H1 (cell line): Measurements from ENCODE around the gene TARS2. TPM values are rescaled to one million over a fixed set of nuclear protein-coding genes. Genes with fewer than 3 reads are reported as not detected.

Experiments
- CTCF ChIA-PET: fragments of 300-600 bp; sonication (Branson Sonifier 250); formaldehyde crosslinking; loops from one replicate; lab custom pipeline; 2021; ENCODE audit not compliant: partially characterized antibody; lab: Charles Lee
- POLR2A ChIA-PET: fragments of 300-600 bp; sonication (Branson Sonifier 250); formaldehyde crosslinking; loops from one replicate; lab custom pipeline; 2021; ENCODE audit warnings: inconsistent platforms; ENCODE audit not compliant: partially characterized antibody; lab: Charles Lee
- DNase-seq, 2 experiments: peaks; one replicate each; pipeline versions ENCODE4 v3.0.0 to v3.0.0-alpha.2; 2010 to 2022; ENCODE audit warnings: low spot score in 2 of 2, low read depth in 1 of 2, mixed read lengths in 1 of 2
- FAIRE-seq: peaks from 2 replicates; lab custom pipeline; 2011; peaks lifted over from hg19 to GRCh38; lab: Jason Lieb, UNC
- H2AFZ ChIP-seq: 2 replicates; pipeline ENCODE4 v1.8.1; 2012; ENCODE audit warnings: low read length, inconsistent platforms
- H2AK5ac ChIP-seq: 2 replicates; pipeline ENCODE4 v1.6.1; 2013; ENCODE audit warnings: low read depth, low read length
- H2BK120ac ChIP-seq: replicated peaks from 2 replicates; pipeline ENCODE3; 2013; ENCODE audit warnings: low read depth, low read length, inconsistent platforms
- H2BK12ac ChIP-seq: 2 replicates; pipeline ENCODE4 v1.6.1; 2013; ENCODE audit warnings: low read depth, low read length
- H2BK15ac ChIP-seq: 2 replicates; pipeline ENCODE4 v1.6.1; 2013; ENCODE audit warnings: low read length
- H2BK20ac ChIP-seq: 2 replicates; pipeline ENCODE4 v1.6.1; 2013; ENCODE audit warnings: low read length
- H2BK5ac ChIP-seq: 2 replicates; pipeline ENCODE4 v1.6.1; 2013; ENCODE audit warnings: low read depth, low read length
- H3K14ac ChIP-seq: 2 replicates; pipeline ENCODE4 v1.6.1; 2013; ENCODE audit warnings: inconsistent platforms; ENCODE audit not compliant: insufficient read length
- H3K18ac ChIP-seq: 2 replicates; pipeline ENCODE4 v1.6.1; 2013; ENCODE audit warnings: low read length; ENCODE audit errors: extremely low read depth
- H3K23ac ChIP-seq: 2 replicates; pipeline ENCODE4 v1.6.1; 2013; ENCODE audit warnings: inconsistent platforms; ENCODE audit not compliant: insufficient read length
- H3K23me2 ChIP-seq: 2 replicates; pipeline ENCODE4 v1.6.1; 2013; ENCODE audit warnings: low read depth, low read length
- H3K27ac ChIP-seq: 2 replicates; pipeline ENCODE4 v1.6.1; 2011; ENCODE audit warnings: low read depth, low read length, inconsistent platforms
- H3K27me3 ChIP-seq, 4 experiments: replicated peaks in 1 of 4; 1 replicate in 1 of 4; 2 replicates in 3 of 4; pipeline versions ENCODE4 v1.6.1 to v1.8.1; 2011 to 2013; ENCODE audit warnings: low read length in 3 of 4, mild to moderate bottlenecking in 3 of 4, inconsistent platforms in 2 of 4, mixed read lengths in 2 of 4, moderate library complexity in 1 of 4; ENCODE audit not compliant: control insufficient read depth in 3 of 4, insufficient read depth in 3 of 4; ENCODE audit errors: extremely low read depth in 1 of 4
- H3K36me3 ChIP-seq, 4 experiments: 2 replicates each; pipeline versions ENCODE4 v1.6.1 to v1.8.1; 2011 to 2013; ENCODE audit warnings: mild to moderate bottlenecking in 4 of 4, low read length in 3 of 4, moderate library complexity in 2 of 4, control low read depth in 1 of 4, inconsistent platforms in 1 of 4; ENCODE audit not compliant: insufficient read depth in 4 of 4, control insufficient read depth in 2 of 4
- H3K4ac ChIP-seq: replicated peaks from 2 replicates; pipeline ENCODE3; 2013; ENCODE audit warnings: low read length, low read depth, mixed read lengths, inconsistent platforms; ENCODE audit not compliant: insufficient read length
- H3K4me1 ChIP-seq, 4 experiments: replicated peaks in 1 of 4; 1 replicate in 1 of 4; 2 replicates in 3 of 4; pipeline versions ENCODE4 v1.6.1 to v1.8.1; 2011 to 2013; ENCODE audit warnings: low read length in 3 of 4, inconsistent platforms in 2 of 4, mixed read lengths in 1 of 4; ENCODE audit not compliant: insufficient read depth in 4 of 4, control insufficient read depth in 3 of 4
- H3K4me2 ChIP-seq, 2 experiments: 2 replicates each; pipeline versions ENCODE4 v1.6.1 to v1.8.1; 2011 to 2013; ENCODE audit warnings: low read depth in 2 of 2, low read length in 2 of 2, control low read depth in 1 of 2, inconsistent platforms in 1 of 2, mild to moderate bottlenecking in 1 of 2; ENCODE audit not compliant: insufficient read depth in 1 of 2
- H3K4me3 ChIP-seq, 4 experiments: fragments of 200-600, 300-600 bp in 1 of 4; sonication (generic), shearing (Covaris generic), sonication (Bioruptor Twin) in 1 of 4; 2 replicates each; pipeline versions ENCODE4 v1.5.1 to v1.8.1; 2011 to 2016; ENCODE audit warnings: low read length in 4 of 4, low read depth in 3 of 4, control low read depth in 2 of 4, inconsistent platforms in 2 of 4, mild to moderate bottlenecking in 2 of 4, mixed read lengths in 1 of 4, moderate library complexity in 1 of 4; ENCODE audit not compliant: insufficient read depth in 2 of 4; ENCODE audit errors: extremely low read depth in 1 of 4
- H3K56ac ChIP-seq: replicated peaks from 2 replicates; pipeline ENCODE3; 2013; ENCODE audit warnings: low read depth, mild to moderate bottlenecking, mixed read lengths, low read length, inconsistent platforms; ENCODE audit not compliant: insufficient read length
- H3K79me1 ChIP-seq: 2 replicates; pipeline ENCODE4 v1.6.1; 2013; ENCODE audit warnings: low read depth, low read length, control low read depth
- H3K79me2 ChIP-seq, 2 experiments: 2 replicates each; pipeline versions ENCODE4 v1.6.1 to v1.8.1; 2012 to 2013; ENCODE audit warnings: low read length in 2 of 2, mild to moderate bottlenecking in 2 of 2, inconsistent platforms in 1 of 2; ENCODE audit not compliant: insufficient read depth in 2 of 2, control insufficient read depth in 1 of 2
- H3K9ac ChIP-seq, 4 experiments: replicated peaks in 1 of 4; 1 replicate in 1 of 4; 2 replicates in 3 of 4; pipeline versions ENCODE4 v1.6.1 to v1.8.1; 2011 to 2013; ENCODE audit warnings: low read depth in 3 of 4, low read length in 3 of 4, control low read depth in 2 of 4, mild to moderate bottlenecking in 2 of 4, moderate library complexity in 2 of 4, inconsistent platforms in 1 of 4; ENCODE audit errors: extremely low read depth in 1 of 4
- H3K9me3 ChIP-seq, 2 experiments: 2 replicates each; pipeline versions ENCODE4 v1.6.1 to v1.8.1; 2012 to 2013; ENCODE audit warnings: mild to moderate bottlenecking in 2 of 2, moderate library complexity in 2 of 2, control low read depth in 1 of 2, inconsistent platforms in 1 of 2, low read depth in 1 of 2, low read length in 1 of 2, mixed read lengths in 1 of 2; ENCODE audit not compliant: insufficient read depth in 2 of 2
- H4K20me1 ChIP-seq, 2 experiments: replicated peaks in 1 of 2; 2 replicates each; pipeline versions ENCODE3 to v1.8.1; 2011 to 2013; ENCODE audit warnings: inconsistent platforms in 2 of 2, low read length in 2 of 2, mild to moderate bottlenecking in 1 of 2; ENCODE audit not compliant: insufficient read depth in 2 of 2, control insufficient read depth in 1 of 2
- H4K5ac ChIP-seq: 2 replicates; pipeline ENCODE4 v1.6.1; 2013; ENCODE audit warnings: low read length, low read depth, mixed read lengths, inconsistent platforms; ENCODE audit not compliant: insufficient read length
- H4K8ac ChIP-seq: 2 replicates; pipeline ENCODE4 v1.8.0; 2013; ENCODE audit warnings: mild to moderate bottlenecking, moderate library complexity, low read length, inconsistent platforms; ENCODE audit not compliant: insufficient read depth; ENCODE audit errors: extremely low read depth
- H4K91ac ChIP-seq: replicated peaks from 2 replicates; pipeline ENCODE3; 2013; ENCODE audit warnings: low read length, mixed read lengths, inconsistent platforms; ENCODE audit not compliant: insufficient read length
- CBX8 ChIP-seq: fragments of 300-800, 300-1000 bp; sonication (generic); IDR thresholded peaks from 2 replicates; pipeline ENCODE4 v1.7.1; 2016; ENCODE audit warnings: low read depth, low read length, borderline replicate concordance
- EGR1 ChIP-seq: IDR thresholded peaks from 2 replicates; pipeline ENCODE4 v1.6.1; 2011; ENCODE audit warnings: low read depth, low read length, borderline replicate concordance
- NRF1 ChIP-seq: IDR thresholded peaks from 2 replicates; pipeline ENCODE4 v1.6.1; 2011; ENCODE audit warnings: mild to moderate bottlenecking, low read depth, low read length, improper control_type of control experiment
- SUZ12 ChIP-seq: fragments of 200-600 bp; sonication (generic); IDR thresholded peaks from 2 replicates; pipeline ENCODE4 v1.6.1; 2012; ENCODE audit warnings: mild to moderate bottlenecking, inconsistent platforms, low read length, moderate library complexity, mixed read lengths
- WGBS, 2 experiments: shearing (Covaris generic) in 1 of 2; methylation state at CpG; one replicate each; pipeline versions ENCODE4 v1.1.6 to v1.1.7; 2013 to 2015; ENCODE audit warnings: low lambda C conversion rate in 2 of 2, mixed read lengths in 2 of 2, inconsistent platforms in 1 of 2, low coverage in 1 of 2, missing lambda C conversion rate in 1 of 2; ENCODE audit not compliant: insufficient replicate concordance in 2 of 2, insufficient coverage in 1 of 2, insufficient read length in 1 of 2; ENCODE audit errors: extremely low coverage in 1 of 2, missing lambda C conversion rate in 1 of 2; 5-methylcytosine and 5-hydroxymethylcytosine counted together
- polyA plus RNA-seq, 7 experiments: library from polyadenylated mRNA; depleted of rRNA in 3 of 7; stranded (reverse) in 5 of 7; unstranded in 2 of 7; fragments of >200 nt in 5 of 7; fragments of 200-250 nt in 2 of 7; gene quantifications; 1 replicate in 5 of 7; 2 replicates in 1 of 7; 4 replicates in 1 of 7; pipeline versions ENCODE4 v1.2.1 to v1.2.3, GENCODE V29; 2011 to 2013; ENCODE audit warnings: missing spikeins in 2 of 7, mixed read lengths in 2 of 7
- total RNA-seq: library from RNA; stranded (reverse); fragmentation: NEBNext Ultra II Directional; extraction: Animal tissue kit (Norgen Biotek cat#: 25700); gene quantifications from 2 replicates; pipeline ENCODE4 v1.2.1, GENCODE V29; 2021

TARS2 gene
- total and polyA plus RNA-seq, 2 of the 8 experiments (the other 6 are each of a cell fraction or from before 2014, with no cell fraction given), result 38.9 to 39.1 TPM

DNA sequence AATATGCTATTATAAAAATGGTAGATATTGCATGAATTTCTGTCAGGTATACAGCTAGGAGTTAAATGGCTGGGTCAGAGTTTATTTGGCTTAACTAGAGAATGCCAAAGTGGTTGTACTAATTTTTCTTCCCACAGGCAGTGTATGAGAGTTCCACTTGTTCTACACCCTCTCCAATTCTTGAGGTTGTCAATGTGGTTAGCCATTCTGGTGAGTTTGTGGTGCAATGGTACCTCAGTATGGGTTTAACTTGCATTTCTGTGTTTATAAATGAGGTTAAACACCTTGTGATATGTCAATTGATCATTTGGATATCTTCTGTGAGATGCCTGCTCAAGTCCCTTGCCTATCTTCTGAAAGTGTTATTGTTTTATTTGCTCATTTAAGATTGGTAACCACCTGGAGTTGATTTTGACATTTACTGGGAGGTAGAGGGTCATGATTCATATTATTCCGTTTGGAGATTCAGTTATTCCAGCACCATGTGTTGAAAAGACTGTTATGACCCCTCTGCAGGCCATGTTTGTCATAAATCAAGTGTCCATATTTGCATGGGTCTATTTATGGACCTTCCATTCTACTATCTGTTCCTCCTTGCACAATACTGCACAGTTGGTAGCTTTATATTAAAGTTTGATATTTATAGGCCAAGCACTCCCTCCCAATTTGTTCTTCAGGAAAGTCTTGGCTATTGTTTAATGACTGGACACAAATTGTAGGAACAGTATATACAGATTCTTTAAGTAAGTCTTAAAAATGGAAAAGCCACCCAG, 34.2 kb downstream of the TARS2 start:
- Histone ChIP-seq H3K4me3 (no peak overlapping the region), H3K4me2 (no peak overlapping the region), H3K56ac (no peak overlapping the region), H3K9me3 (no peaks in the 10 kb centered on the region), H2BK12ac (no peak overlapping the region), H3K9ac (no peak overlapping the region), H3K79me2 (no peaks in the 10 kb centered on the region), H4K5ac (no peak overlapping the region), H2BK15ac (no peak overlapping the region), H3K18ac (no peak overlapping the region), H2AFZ (no peak overlapping the region), H3K23me2 (peaks cover under 1% of the 10 kb centered on the region; the same call in 1 of the 2 replicates), H3K36me3 (no peaks in the 10 kb centered on the region), H3K23ac (no peak overlapping the region), H4K20me1 (no peaks in the 10 kb centered on the region), H3K79me1 (no peaks in the 10 kb centered on the region), H2BK20ac (no peak overlapping the region), H2AK5ac (no peak overlapping the region), H3K27me3 (no peaks in the 10 kb centered on the region), H3K14ac (no peak overlapping the region), H4K91ac (no peak overlapping the region), H3K4ac (no peak overlapping the region), H2BK5ac (no peak overlapping the region), H2BK120ac (no peak overlapping the region), H3K27ac (no peak overlapping the region), H3K4me1 (peaks cover 0 to 2% (median 1%) of the 10 kb centered on the region in 4 experiments; a peak in 4 of 7 replicates), H4K8ac (no peak overlapping the region)
- DNase-seq (no peak), FAIRE-seq (no peak)
- TF ChIP-seq EGR1 (no peak), NRF1 (no peak), CBX8 (no peak), SUZ12 (no peak)
- 100% methylated on average over 1 of the region's 1 CpG; no CpG with 5 or more reads in 1 of the 2 experiments for WGBS, 2 experiments
- CTCF ChIA-PET, result interaction anchor here (1.4 to 22.4 kb wide), 2 partner anchors 11 to 39 kb away, joined by 3 to 253 read pairs; no protein-coding TSS in a partner anchor
- POLR2A ChIA-PET, result interaction anchor here (1.0 to 2.5 kb wide), 4 partner anchors 10 to 157 kb away, joined by 3 to 7 read pairs (median 4); partner anchors contain the start of gene RPRD2
